Uterus (tissue), 4 donors: ENCODE results near the gene WDR87. TPM values are rescaled to one million over a fixed set of nuclear protein-coding genes. Genes with fewer than 3 reads are reported as not detected.

ENCODE experiments used
- DNase-seq, 2 donors: peaks; one replicate each; pipeline ENCODE4 v3.0.0-alpha.2; 2019 to 2020
- H3K27ac ChIP-seq, 2 donors: fragments of 200-600 bp; sonication (generic); 1 replicate in 1 of 2; 2 replicates in 1 of 2; pipeline ENCODE4 v1.5.1; 2016 to 2018
- H3K27me3 ChIP-seq, 2 donors: fragments of 200-600 bp; sonication (generic); one replicate each; pipeline ENCODE4 v1.5.1; 2018 to 2019; ENCODE audit warnings: control low read depth in 1 of 2
- H3K36me3 ChIP-seq, 2 donors: fragments of 200-600 bp; sonication (generic); one replicate each; pipeline ENCODE4 v1.5.1; 2019; ENCODE audit warnings: control low read depth in 1 of 2
- H3K4me1 ChIP-seq, 2 donors: fragments of 200-600 bp; sonication (generic); one replicate each; pipeline ENCODE4 v1.5.1; 2018 to 2019; ENCODE audit warnings: control low read depth in 1 of 2
- H3K4me3 ChIP-seq, 2 donors: fragments of 200-600 bp; sonication (generic); 1 replicate in 1 of 2; 2 replicates in 1 of 2; pipeline ENCODE4 v1.5.1; 2018 to 2019; ENCODE audit warnings: mild to moderate bottlenecking in 1 of 2
- H3K9me3 ChIP-seq, 2 donors: fragments of 200-600 bp; sonication (generic); one replicate each; pipeline ENCODE4 v1.5.1; 2019; ENCODE audit warnings: control low read depth in 1 of 2
- CTCF ChIP-seq, 4 experiments: fragments of 200-600 bp in 2 of 4; fragments of 450-650 bp in 2 of 4; sonication (generic) in 2 of 4; IDR thresholded peaks; one replicate each; pipeline ENCODE4 v1.5.1; 2016 to 2019; ENCODE audit warnings: antibody characterized with exemption in 4 of 4, mild to moderate bottlenecking in 2 of 4, moderate library complexity in 1 of 4
- POLR2A ChIP-seq, 2 donors: fragments of 450-650 bp; IDR thresholded peaks; one replicate each; pipeline ENCODE4 v1.6.1; 2016; ENCODE audit warnings: antibody characterized with exemption in 2 of 2, mild to moderate bottlenecking in 1 of 2, moderate library complexity in 1 of 2
- intact Hi-C: fragments of 100-400 bp; cut with DNase I; formaldehyde crosslinking; loops from one replicate; pipeline ENCODE4 v1.15.1; 2023; ENCODE audit warnings: low total_unique reads
- total RNA-seq, 4 donors: library from RNA; depleted of rRNA in 3 of 4; stranded (reverse); fragments of >200 nt in 3 of 4; gene quantifications; one replicate each; pipeline versions ENCODE4 v1.1.0 to v1.2.4, GENCODE V29; 2014 to 2023
- donor health status: DM: yes; HTN: yes; CAD: no.

Gene WDR87
- total RNA-seq, 4 donors from 2014 or later = not detected

GRCh38 chr19:37885392-37885791, 21.0 kb downstream of the WDR87 start:
- Histone ChIP-seq H3K27me3 (no peaks in the 10 kb centered on the region), H3K4me3 (no peak overlapping the region), H3K36me3 (no peaks in the 10 kb centered on the region), H3K4me1 (no peaks in the 10 kb centered on the region), H3K27ac (no peak overlapping the region), H3K9me3 (no peaks in the 10 kb centered on the region)
- intact Hi-C loops = no loop called here
- TF ChIP-seq POLR2A (IDR thresholded peaks at IDR 0.05) = no peak
- no peak for TF ChIP-seq CTCF (IDR thresholded peaks at IDR 0.05)
- no peak for DNase-seq

- Histone ChIP-seq H3K27me3 (no peaks in the 10 kb centered on the region), H3K4me1 (no peaks in the 10 kb centered on the region), H3K27ac (no peak overlapping the region), H3K9me3 (no peaks in the 10 kb centered on the region), H3K36me3 (no peaks in the 10 kb centered on the region), H3K4me3 (no peak overlapping the region)
- no peak for DNase-seq
- TF ChIP-seq CTCF (IDR thresholded peaks at IDR 0.05) (no peak), POLR2A (IDR thresholded peaks at IDR 0.05) (no peak)
- intact Hi-C loops = no loop called here
These were observed 29.2 kb downstream of the WDR87 start for GRCh38 chr19:37877147-37877546.

GRCh38 chr19:37876032-37876431, 30.4 kb downstream of the WDR87 start:
- Histone ChIP-seq H3K4me1 (no peaks in the 10 kb centered on the region), H3K27me3 (no peaks in the 10 kb centered on the region), H3K9me3 (no peaks in the 10 kb centered on the region), H3K36me3 (no peaks in the 10 kb centered on the region), H3K4me3 (no peak overlapping the region), H3K27ac (no peak overlapping the region)
- TF ChIP-seq CTCF (IDR thresholded peaks at IDR 0.05) (no peak), POLR2A (IDR thresholded peaks at IDR 0.05) (no peak)
- intact Hi-C loops = no loop called here
- no peak for DNase-seq

GRCh38 chr19:37874784-37875183, 31.6 kb downstream of the WDR87 start:
- Histone ChIP-seq H3K9me3 (no peaks in the 10 kb centered on the region), H3K27me3 (no peaks in the 10 kb centered on the region), H3K4me1 (no peaks in the 10 kb centered on the region), H3K36me3 (no peaks in the 10 kb centered on the region), H3K27ac (no peak overlapping the region), H3K4me3 (no peak overlapping the region)
- intact Hi-C loops = no loop called here
- TF ChIP-seq CTCF (IDR thresholded peaks at IDR 0.05) (no peak), POLR2A (IDR thresholded peaks at IDR 0.05) (no peak)
- no peak for DNase-seq

- no peaks in the 10 kb centered on the region for H3K9me3 ChIP-seq
- H3K27me3 ChIP-seq = no peaks in the 10 kb centered on the region
- TF ChIP-seq CTCF (IDR thresholded peaks at IDR 0.05) (no peak), POLR2A (IDR thresholded peaks at IDR 0.05) (no peak)
- H3K4me3 ChIP-seq = no peak overlapping the region
- intact Hi-C loops = no loop called here
- H3K4me1 ChIP-seq = no peaks in the 10 kb centered on the region
- no peak overlapping the region for H3K27ac ChIP-seq
- no peak for DNase-seq
- H3K36me3 ChIP-seq = no peaks in the 10 kb centered on the region
These were observed 34.0 kb downstream of the WDR87 start for GRCh38 chr19:37872383-37872782.
